ENCODE results near the gene SMAD6. TPM values are rescaled to one million over a fixed set of nuclear protein-coding genes. Genes with fewer than 3 reads are reported as not detected.

The SMAD6 gene
- total RNA-seq, 2 experiments from 2014 or later: 0.25 to 0.41 TPM

DNA sequence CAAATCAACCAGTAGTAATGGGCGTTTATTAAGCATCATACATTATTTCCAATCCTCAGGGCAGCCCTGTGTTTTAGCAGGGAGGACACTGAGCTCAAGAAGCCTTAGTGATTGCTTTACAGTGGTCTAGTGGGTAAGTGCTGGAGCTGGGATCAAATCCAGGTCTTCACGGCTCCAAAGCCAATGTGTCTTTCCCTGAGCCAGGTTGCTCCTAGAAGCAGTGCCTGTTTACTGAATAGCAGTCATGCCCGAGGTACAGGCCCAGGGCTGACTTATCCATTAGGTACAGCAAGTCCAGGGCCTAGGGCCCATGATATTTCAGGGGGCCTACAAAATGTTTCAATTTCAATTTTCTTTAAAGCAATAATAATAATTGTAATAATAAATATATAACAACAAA, 9.6 kb upstream of the SMAD6 start:
- peak overlapping the region; percentile 52 for H3K27ac Mint-ChIP-seq
- H3K9me3 Mint-ChIP-seq: no peaks in the 10 kb centered on the region
- intact Hi-C loops (cut with micrococcal nuclease): no loop called here
- ChIA-PET POLR2A (no interaction called here), CTCF (no interaction called here)
- no peaks in the 10 kb centered on the region for H3K36me3 Mint-ChIP-seq (ENCODE audit: low read depth)
- TF ChIP-seq, protein P1, sequence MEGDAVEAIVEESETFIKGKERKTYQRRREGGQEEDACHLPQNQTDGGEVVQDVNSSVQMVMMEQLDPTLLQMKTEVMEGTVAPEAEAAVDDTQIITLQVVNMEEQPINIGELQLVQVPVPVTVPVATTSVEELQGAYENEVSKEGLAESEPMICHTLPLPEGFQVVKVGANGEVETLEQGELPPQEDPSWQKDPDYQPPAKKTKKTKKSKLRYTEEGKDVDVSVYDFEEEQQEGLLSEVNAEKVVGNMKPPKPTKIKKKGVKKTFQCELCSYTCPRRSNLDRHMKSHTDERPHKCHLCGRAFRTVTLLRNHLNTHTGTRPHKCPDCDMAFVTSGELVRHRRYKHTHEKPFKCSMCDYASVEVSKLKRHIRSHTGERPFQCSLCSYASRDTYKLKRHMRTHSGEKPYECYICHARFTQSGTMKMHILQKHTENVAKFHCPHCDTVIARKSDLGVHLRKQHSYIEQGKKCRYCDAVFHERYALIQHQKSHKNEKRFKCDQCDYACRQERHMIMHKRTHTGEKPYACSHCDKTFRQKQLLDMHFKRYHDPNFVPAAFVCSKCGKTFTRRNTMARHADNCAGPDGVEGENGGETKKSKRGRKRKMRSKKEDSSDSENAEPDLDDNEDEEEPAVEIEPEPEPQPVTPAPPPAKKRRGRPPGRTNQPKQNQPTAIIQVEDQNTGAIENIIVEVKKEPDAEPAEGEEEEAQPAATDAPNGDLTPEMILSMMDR (IDR thresholded peaks at IDR 0.05): no peak
- H3K27me3 Mint-ChIP-seq: no peaks in the 10 kb centered on the region
- peaks cover 7% of the 10 kb centered on the region for H3K4me1 Mint-ChIP-seq (ENCODE audit: low read depth)
- DNase-seq: no peak
- no peak overlapping the region for H3K4me3 Mint-ChIP-seq
- peak; percentile 13 for ATAC-seq

DNA sequence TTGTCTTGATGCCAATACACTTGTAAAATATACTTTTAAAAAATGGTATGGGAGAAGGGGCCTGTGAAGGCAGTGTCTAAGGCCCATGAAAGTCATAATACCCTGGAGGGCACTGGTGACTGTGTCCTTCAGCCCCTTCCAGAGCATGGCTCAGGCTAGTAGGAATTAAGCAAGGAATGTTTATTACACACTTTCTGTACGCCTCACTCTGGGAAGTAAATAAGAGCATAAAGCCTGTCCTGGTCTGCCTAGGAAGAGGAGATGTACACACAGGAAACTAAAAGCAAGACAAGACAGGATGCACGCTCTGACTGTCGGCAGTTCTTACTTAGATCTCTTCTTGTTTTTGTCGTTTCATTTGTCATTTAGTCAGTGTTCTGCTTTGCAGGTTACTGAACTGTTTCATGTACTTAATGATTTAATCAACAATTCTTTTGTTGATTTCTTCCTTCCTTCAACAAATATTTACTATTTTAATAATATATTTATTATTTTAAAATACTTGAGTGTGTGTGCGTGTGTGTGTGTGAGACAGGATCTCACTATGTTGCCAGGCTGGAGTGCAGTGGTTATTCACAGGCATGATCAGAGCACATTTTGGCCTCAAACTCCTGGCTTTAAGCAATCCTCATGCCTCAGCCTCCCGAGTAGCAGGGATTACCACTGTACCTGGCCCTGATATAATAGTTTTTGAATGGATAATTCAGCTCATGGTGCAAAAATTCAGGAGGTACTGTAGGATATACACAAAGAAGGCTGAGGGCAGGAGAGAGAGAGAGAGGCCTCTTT, 9.0 kb upstream of the SMAD6 start:
- DNase-seq (peak; percentile 29), ATAC-seq (peak; percentile 82)
- CTCF ChIA-PET: interaction anchor here (1.0 to 1.2 kb wide), 3 partner anchors 12 to 74 kb away, joined by 3 to 5 read pairs (median 4); no protein-coding TSS in a partner anchor
- POLR2A ChIA-PET: no interaction called here
- Mint-ChIP-seq H3K27ac (peak overlapping the region; percentile 88), H3K4me3 (no peak overlapping the region), H3K4me1 (ENCODE audit: low read depth) (peaks cover 7% of the 10 kb centered on the region), H3K27me3 (no peaks in the 10 kb centered on the region), H3K9me3 (no peaks in the 10 kb centered on the region), H3K36me3 (ENCODE audit: low read depth) (no peaks in the 10 kb centered on the region)
- intact Hi-C loops (cut with micrococcal nuclease): no loop called here
- TF ChIP-seq, protein P1 (IDR thresholded peaks at IDR 0.05): no peak

DNA sequence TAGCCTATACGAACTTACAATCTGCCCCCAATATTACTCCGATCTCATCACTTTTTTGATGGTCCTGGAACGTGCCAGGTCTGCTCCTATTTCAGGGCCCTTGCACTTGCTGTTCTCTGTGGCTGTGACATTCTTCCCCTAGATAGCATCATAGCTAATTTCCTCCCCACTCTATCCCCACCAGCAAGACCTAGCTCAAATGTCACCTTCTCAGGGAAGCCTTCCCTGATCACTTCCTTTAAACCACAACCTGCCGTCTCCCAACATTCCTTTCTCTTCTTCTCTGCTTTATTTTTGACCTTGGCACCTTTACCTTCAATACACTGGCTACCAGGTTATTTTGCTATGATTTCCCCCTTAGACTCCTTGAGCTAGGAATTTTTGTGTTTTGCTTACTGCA, 5.3 kb upstream of the SMAD6 start:
- DNase-seq (no peak), ATAC-seq (no peak)
- no peak overlapping the region for H3K4me3 Mint-ChIP-seq
- no peaks in the 10 kb centered on the region for H3K27me3 Mint-ChIP-seq
- ChIA-PET CTCF (interaction anchor here (0.8 to 1.0 kb wide), 2 partner anchors 9 to 78 kb away, joined by 3 to 4 read pairs; no protein-coding TSS in a partner anchor), POLR2A (no interaction called here)
- intact Hi-C loops (cut with micrococcal nuclease): no loop called here
- peaks cover 10% of the 10 kb centered on the region for H3K4me1 Mint-ChIP-seq (ENCODE audit: low read depth)
- H3K27ac Mint-ChIP-seq: no peak overlapping the region
- no peaks in the 10 kb centered on the region for H3K36me3 Mint-ChIP-seq (ENCODE audit: low read depth)
- TF ChIP-seq, protein P1 (IDR thresholded peaks at IDR 0.05): no peak
- no peaks in the 10 kb centered on the region for H3K9me3 Mint-ChIP-seq

DNA sequence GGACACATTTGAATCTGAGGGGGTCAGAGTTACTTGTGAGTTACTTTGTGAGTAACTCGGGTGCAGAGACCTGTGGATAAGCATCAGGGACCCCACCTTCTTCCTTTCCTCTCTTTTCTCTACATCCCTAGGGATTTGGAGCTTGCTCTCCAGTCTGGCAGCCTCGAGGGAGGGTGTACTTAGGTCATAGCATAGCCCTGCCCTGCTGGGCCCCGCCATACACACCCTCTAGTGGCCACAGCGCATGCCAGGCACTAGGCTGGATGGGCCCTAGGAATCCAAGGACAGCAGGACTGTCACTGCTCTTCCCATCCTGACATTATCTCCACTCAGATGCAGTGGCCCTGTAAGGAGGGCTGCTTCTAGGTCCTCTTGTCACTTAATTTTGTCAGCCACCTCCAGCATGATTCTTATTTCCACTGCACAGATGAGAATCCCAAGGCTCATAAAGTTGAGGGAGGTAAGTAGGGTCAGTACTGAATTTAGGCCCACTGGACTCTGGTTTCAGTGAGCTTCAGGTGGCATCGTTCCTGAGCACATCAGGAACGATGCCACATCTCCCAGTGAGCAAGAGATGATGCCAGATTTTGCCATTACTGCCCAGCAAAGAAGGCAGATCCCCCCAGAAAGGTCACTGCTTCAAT, 3.6 kb upstream of the SMAD6 start:
- Mint-ChIP-seq H3K4me3 (no peak overlapping the region), H3K9me3 (no peaks in the 10 kb centered on the region), H3K27ac (no peak overlapping the region), H3K27me3 (peaks cover 5% of the 10 kb centered on the region), H3K4me1 (ENCODE audit: low read depth) (peaks cover 8% of the 10 kb centered on the region), H3K36me3 (ENCODE audit: low read depth) (no peaks in the 10 kb centered on the region)
- ATAC-seq (no peak), DNase-seq (peak; percentile 35)
- ChIA-PET CTCF (no interaction called here), POLR2A (no interaction called here)
- intact Hi-C loops (cut with micrococcal nuclease): no loop called here
- TF ChIP-seq, protein P1 (IDR thresholded peaks at IDR 0.05): peak; percentile 46

DNA sequence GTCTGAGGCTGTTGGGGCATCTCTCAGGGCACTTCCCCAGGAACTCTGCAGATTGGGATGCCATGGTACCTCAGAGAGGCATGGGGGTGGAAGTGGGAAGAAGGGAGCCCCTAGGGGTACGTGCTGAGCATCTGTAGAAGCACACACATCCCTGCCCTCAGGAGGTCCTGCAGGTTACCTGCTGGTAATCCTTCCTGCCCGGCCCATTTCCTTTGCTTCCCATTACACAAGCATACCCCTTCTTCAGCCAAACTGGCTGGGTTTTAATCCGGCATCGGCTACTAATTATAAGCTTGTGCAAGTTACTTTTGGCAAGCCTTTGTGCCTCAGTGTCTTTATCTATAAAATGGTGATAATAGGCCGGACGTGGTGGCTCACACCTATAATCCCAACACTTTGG, 3.1 kb upstream of the SMAD6 start:
- ATAC-seq: no peak
- Mint-ChIP-seq H3K9me3 (no peaks in the 10 kb centered on the region), H3K4me1 (ENCODE audit: low read depth) (peaks cover 8% of the 10 kb centered on the region), H3K36me3 (ENCODE audit: low read depth) (no peaks in the 10 kb centered on the region), H3K27ac (no peak overlapping the region), H3K27me3 (peaks cover 5% of the 10 kb centered on the region), H3K4me3 (no peak overlapping the region)
- ChIA-PET CTCF (interaction anchor here (1.9 kb wide), 1 partner anchor 152 kb away, joined by 6 read pairs; no protein-coding TSS in a partner anchor), POLR2A (no interaction called here)
- DNase-seq: no peak
- TF ChIP-seq, protein P1 (IDR thresholded peaks at IDR 0.05): no peak
- intact Hi-C loops (cut with micrococcal nuclease): no loop called here

All from activated CD8-positive, alpha-beta T cell treated with anti-CD3 and anti-CD28 coated beads for 36 hours (primary cell).